ENCODE measurements around the gene RNF130.
"Not testable (repeated sequence)": the region's sequence is repeated elsewhere in the genome, so short reads cannot be mapped to it uniquely, and the experiment has no call there.

RNF130 gene

DNA sequence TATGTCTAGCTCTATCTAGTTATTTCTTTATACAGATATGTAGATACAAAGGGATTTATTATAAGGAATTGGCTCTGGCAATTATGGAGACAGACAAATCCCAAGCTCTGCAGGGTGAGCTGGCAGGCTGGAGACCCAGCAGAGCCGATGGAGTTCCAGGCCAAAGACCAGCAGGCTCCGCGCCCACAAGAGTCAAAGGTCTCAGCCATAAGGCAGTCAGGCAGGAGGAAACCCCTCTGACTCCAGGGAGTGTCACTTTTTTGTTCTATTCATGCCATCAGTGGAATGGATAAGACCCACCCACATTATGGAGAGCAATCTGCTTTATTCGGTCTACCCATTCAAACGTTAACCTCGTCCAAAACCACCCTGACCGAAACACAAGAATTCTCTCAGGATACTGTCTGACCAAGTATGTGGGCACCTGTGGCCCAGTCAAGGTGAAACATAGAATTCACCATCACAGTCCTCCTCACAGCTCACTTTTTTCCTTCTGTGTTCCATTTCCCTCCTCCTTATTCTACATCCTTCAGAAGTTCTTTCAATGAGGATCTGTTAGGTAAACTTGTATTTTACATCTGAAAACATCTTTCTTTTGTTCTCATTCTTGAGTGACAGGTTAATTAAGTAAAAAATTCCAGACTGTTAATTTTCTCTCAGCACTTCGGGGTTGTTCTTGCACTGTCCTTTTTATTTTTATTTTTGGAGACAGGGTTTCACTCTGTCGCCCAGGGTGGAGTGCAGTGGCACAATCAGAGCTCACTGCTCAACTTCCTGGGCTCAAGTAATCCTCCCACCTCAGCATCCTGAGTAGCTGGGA lies 21.2 kb downstream of the RNF130 start:
- DNase-seq, result no peak

- no peak for DNase-seq
These were observed 22.4 kb downstream of the RNF130 start for GRCh38 chr5:180049185-180049548.

- no peak for DNase-seq
These were observed 23.9 kb downstream of the RNF130 start for GRCh38 chr5:180047667-180048066.

DNA sequence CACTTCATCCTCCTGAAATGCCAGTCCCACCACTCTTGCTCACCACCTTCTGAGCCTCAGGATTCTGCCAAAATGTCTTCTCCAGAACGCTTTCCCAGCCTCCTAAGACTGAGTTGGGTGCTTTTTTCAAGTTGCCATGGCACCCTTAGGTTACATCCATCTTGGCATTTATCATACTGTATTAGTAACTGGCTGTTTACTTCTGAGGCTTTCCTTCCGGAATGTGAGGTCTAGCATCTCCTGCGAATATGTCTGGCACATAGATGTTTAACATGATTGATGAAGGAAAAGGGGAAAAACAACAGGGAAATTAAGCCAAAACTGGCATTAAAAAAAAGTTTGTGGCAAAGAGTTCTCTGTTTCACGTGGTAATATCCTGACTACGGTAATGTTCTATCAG lies 24.9 kb downstream of the RNF130 start:
- no peak for DNase-seq

GRCh38 chr5:180045889-180046499 lies 25.6 kb downstream of the RNF130 start:
- DNase-seq, result no peak

- DNase-seq, result no peak
These were observed 28.2 kb downstream of the RNF130 start for GRCh38 chr5:180043377-180043776.

GRCh38 chr5:180041301-180042274 lies 30.0 kb downstream of the RNF130 start:
- DNase-seq, result no peak

GRCh38 chr5:180040287-180041214 lies 31.0 kb downstream of the RNF130 start:
- DNase-seq, result no peak

GRCh38 chr5:180035206-180035931 lies 36.2 kb downstream of the RNF130 start:
- no peak for DNase-seq

- no peak for DNase-seq
These were observed 37.0 kb downstream of the RNF130 start for GRCh38 chr5:180034564-180034963.

- DNase-seq, result no peak
These were observed 44.0 kb downstream of the RNF130 start for GRCh38 chr5:180027459-180028089.

- no peak for DNase-seq
These were observed 44.7 kb downstream of the RNF130 start for GRCh38 chr5:180026734-180027458.

GRCh38 chr5:180026320-180026719 lies 45.2 kb downstream of the RNF130 start:
- DNase-seq, result no peak

GRCh38 chr5:180021900-180022299 lies 49.7 kb downstream of the RNF130 start:
- no peak for DNase-seq

GRCh38 chr5:180020176-180020575 lies 51.4 kb downstream of the RNF130 start:
- no peak for DNase-seq

GRCh38 chr5:180018347-180019060 lies 53.1 kb downstream of the RNF130 start:
- DNase-seq, result no peak

- not testable (repeated sequence) for DNase-seq
These were observed 56.0 kb downstream of the RNF130 start for GRCh38 chr5:180015523-180015922.

DNA sequence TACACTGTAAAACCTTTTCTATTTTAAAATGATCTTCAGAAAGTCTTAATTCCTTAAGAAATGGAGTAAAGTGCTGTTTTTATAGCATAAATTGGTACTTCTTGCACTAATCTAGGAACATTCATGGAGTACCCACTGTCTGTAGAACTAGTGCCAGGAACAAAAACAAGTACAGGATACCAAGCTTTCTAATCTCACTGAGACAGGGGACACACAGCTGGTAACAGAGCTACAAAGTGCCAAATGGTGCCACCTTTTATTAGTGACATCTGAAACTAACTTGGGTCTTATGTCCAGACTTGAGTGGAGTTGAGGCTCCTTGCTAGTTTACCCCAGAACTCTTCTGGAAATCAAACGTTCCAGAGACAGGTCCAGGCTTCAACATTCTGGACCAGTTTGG lies 57.9 kb downstream of the RNF130 start:
- DNase-seq, result no peak

DNA sequence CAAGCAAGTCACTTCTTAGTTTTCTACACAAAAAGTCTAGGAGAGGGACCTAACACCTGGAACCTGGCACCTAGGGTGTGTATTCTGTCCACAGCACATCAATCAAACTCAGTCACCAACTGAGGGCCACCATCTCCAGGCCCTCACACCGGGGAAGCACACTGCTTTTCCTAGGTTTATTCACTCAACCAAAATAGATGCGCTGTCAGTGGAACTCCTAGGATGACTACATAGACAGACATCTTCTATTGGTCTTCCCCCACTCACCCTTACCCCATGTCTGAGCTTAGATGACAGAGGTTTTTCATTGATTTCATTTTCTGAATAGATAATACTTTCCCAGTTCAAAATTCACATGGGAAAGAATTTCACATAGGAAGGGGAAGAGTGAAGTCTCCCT lies 59.2 kb downstream of the RNF130 start:
- no peak for DNase-seq

- no peak for DNase-seq
These were observed 60.9 kb downstream of the RNF130 start for GRCh38 chr5:180010636-180011035.
